PFSK-1 (cell line): ENCODE data around the gene SULF2.

ENCODE experiments used
- POLR2AphosphoS5 ChIP-seq: IDR thresholded peaks from 2 replicates; pipeline ENCODE4 v1.6.1; 2012; ENCODE audit warnings: low read depth, mild to moderate bottlenecking, control low read depth, low read length, moderate library complexity
- TAF1 ChIP-seq: IDR thresholded peaks from 2 replicates; pipeline ENCODE4 v1.6.1; 2012; ENCODE audit warnings: low read length, control low read depth, borderline replicate concordance; ENCODE audit not compliant: insufficient read depth
- TF ChIP-seq, protein P1 (sequence below), 2 experiments: IDR thresholded peaks; 2 replicates each; pipeline versions ENCODE4 v1.6.1 to v1.8.0; 2011 to 2012; ENCODE audit warnings: low read depth in 2 of 2, low read length in 2 of 2, control low read depth in 1 of 2, inconsistent platforms in 1 of 2, mild to moderate bottlenecking in 1 of 2, moderate library complexity in 1 of 2; ENCODE audit not compliant: insufficient read depth in 1 of 2

DNA sequence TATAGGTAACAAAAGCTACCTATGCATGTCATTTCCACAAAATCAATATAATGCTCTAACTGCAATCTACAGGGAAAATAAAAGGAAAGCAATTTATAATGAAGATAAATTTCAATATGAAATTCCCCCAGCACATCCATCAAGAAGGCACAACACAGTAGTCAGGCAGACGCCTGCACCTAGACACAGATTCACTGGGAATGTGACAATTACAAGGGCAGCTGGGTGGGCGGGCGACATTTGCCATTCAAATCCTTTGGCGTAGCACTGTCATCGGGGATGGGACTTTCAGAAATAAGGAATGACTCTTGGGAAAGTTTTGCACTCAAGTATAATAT is 60.4 kb downstream of the SULF2 start:
- TF ChIP-seq, protein P1, sequence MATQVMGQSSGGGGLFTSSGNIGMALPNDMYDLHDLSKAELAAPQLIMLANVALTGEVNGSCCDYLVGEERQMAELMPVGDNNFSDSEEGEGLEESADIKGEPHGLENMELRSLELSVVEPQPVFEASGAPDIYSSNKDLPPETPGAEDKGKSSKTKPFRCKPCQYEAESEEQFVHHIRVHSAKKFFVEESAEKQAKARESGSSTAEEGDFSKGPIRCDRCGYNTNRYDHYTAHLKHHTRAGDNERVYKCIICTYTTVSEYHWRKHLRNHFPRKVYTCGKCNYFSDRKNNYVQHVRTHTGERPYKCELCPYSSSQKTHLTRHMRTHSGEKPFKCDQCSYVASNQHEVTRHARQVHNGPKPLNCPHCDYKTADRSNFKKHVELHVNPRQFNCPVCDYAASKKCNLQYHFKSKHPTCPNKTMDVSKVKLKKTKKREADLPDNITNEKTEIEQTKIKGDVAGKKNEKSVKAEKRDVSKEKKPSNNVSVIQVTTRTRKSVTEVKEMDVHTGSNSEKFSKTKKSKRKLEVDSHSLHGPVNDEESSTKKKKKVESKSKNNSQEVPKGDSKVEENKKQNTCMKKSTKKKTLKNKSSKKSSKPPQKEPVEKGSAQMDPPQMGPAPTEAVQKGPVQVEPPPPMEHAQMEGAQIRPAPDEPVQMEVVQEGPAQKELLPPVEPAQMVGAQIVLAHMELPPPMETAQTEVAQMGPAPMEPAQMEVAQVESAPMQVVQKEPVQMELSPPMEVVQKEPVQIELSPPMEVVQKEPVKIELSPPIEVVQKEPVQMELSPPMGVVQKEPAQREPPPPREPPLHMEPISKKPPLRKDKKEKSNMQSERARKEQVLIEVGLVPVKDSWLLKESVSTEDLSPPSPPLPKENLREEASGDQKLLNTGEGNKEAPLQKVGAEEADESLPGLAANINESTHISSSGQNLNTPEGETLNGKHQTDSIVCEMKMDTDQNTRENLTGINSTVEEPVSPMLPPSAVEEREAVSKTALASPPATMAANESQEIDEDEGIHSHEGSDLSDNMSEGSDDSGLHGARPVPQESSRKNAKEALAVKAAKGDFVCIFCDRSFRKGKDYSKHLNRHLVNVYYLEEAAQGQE (IDR thresholded peaks at IDR 0.05; ENCODE audit: insufficient read depth in 1 of 2, low read depth in 2 of 2, low read length in 2 of 2), result no peak
- TF ChIP-seq POLR2AphosphoS5 (no peak), TAF1 (no peak)
